Measurements from ENCODE around the gene INVS. TPM values are rescaled to one million over a fixed set of nuclear protein-coding genes. Genes with fewer than 3 reads are reported as not detected.
A peak's percentile ranks its signal among the peaks of the same experiment; 100 is the strongest.
"Not testable (repeated sequence)": the region's sequence is repeated elsewhere in the genome, so short reads cannot be mapped to it uniquely, and the experiment has no call there.

INVS gene
- total RNA-seq, 1 donor from 2014 or later, result 22.3 TPM

DNA sequence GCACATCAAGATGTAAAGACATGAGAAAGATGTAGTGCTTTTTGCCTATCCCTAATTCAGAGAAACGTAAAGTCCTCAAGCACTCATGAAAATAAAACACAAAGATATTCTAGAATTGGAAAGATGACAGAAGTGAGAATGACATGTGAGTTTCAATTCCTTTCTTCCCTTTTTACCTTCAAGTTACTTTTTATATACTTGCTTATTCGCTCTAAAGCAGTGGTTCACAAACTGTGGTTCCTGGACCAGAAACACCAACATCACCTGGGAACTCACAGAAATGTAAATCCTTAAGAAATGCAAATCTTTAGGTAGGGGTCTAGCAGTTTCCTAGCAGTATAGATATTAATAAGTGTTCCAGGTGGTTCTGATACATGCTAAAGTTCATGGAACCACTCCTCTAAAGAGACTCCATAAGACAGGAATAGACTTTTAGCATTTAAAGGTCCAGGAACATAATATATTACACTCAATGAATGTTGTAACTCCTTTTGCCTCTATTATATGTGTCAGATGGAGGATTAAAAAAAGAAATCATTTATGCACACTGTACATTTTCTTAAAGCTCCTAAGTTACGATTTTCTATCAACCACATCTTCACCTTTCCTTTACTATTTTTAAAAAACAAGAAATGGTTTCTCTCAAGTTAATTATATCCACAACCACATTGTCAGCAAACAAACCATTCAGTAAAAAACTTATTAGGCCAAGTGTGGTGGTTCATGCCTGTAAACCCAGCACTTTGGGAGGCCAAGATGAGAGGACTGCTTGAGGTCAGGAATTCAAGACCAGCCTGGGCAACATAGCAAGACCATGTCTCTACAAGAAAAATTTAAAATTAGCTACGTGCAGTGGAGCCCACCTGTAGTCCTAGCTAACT lies 40.1 kb upstream of the INVS start:
- no peaks in the 10 kb centered on the region for H3K9me3 ChIP-seq
- no peak overlapping the region for H3K4me3 ChIP-seq
- H3K4me1 ChIP-seq, result peaks cover 11% of the 10 kb centered on the region
- intact Hi-C loops (cut with DNase I), result no loop called here
- H3K27me3 ChIP-seq (ENCODE audit: low read depth), result no peaks in the 10 kb centered on the region
- no peak overlapping the region for H3K27ac ChIP-seq
- DNase-seq (no peak), ATAC-seq (no peak)
- TF ChIP-seq, protein P1, sequence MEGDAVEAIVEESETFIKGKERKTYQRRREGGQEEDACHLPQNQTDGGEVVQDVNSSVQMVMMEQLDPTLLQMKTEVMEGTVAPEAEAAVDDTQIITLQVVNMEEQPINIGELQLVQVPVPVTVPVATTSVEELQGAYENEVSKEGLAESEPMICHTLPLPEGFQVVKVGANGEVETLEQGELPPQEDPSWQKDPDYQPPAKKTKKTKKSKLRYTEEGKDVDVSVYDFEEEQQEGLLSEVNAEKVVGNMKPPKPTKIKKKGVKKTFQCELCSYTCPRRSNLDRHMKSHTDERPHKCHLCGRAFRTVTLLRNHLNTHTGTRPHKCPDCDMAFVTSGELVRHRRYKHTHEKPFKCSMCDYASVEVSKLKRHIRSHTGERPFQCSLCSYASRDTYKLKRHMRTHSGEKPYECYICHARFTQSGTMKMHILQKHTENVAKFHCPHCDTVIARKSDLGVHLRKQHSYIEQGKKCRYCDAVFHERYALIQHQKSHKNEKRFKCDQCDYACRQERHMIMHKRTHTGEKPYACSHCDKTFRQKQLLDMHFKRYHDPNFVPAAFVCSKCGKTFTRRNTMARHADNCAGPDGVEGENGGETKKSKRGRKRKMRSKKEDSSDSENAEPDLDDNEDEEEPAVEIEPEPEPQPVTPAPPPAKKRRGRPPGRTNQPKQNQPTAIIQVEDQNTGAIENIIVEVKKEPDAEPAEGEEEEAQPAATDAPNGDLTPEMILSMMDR (IDR thresholded peaks at IDR 0.05), result no peak
- H3K36me3 ChIP-seq, result peaks cover 22% of the 10 kb centered on the region

GRCh38 chr9:100062683-100063082 lies 36.4 kb upstream of the INVS start:
- intact Hi-C loops (cut with DNase I); DNase-seq; ATAC-seq; H3K27me3 ChIP-seq (ENCODE audit: low read depth); H3K27ac ChIP-seq; H3K9me3 ChIP-seq; H3K4me3 ChIP-seq: not testable (repeated sequence)
- H3K36me3 ChIP-seq, result peaks cover 22% of the 10 kb centered on the region
- H3K4me1 ChIP-seq, result peaks cover 21% of the 10 kb centered on the region

GRCh38 chr9:100063185-100063584 lies 35.9 kb upstream of the INVS start:
- Histone ChIP-seq H3K36me3 (peaks cover 17% of the 10 kb centered on the region), H3K4me1 (peaks cover 21% of the 10 kb centered on the region), H3K9me3 (no peaks in the 10 kb centered on the region), H3K4me3 (no peak overlapping the region), H3K27ac (no peak overlapping the region), H3K27me3 (ENCODE audit: low read depth) (no peaks in the 10 kb centered on the region)
- DNase-seq (no peak), ATAC-seq (no peak)
- intact Hi-C loops (cut with DNase I), result no loop called here
- TF ChIP-seq, protein P1 (IDR thresholded peaks at IDR 0.05), result no peak

DNA sequence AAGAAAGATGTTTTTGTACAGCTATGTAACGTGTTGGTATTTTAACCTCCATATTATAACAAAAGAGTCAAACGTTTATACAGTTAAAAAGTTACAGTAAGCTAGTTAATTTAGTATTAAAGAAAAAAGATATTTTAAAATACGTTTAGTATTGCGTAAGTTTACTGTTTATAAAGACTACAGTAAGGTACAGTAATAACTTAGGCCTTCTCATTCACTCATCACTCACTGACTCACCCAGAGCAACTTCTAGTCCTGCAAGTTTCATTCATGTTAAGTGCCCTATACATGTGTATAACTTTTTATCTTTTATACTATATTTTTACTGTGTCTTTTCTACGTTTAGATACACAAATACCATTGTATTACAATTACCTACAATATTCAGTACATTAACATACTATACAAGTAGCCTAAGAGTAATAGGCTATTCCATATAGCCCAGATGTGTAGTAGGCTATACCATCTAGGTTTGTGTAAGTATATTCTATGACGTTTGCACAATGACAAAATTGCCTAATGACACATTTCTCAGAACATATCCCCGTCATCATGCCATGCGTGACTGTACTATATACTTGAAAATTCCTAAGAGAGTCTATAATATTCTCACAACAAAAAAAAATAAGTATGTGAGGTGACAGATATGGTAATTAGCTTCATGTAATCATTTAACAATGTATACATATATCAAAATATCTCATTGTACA lies 34.0 kb upstream of the INVS start:
- H3K4me3 ChIP-seq, result no peak overlapping the region
- DNase-seq, result no peak
- H3K27me3 ChIP-seq (ENCODE audit: low read depth), result no peaks in the 10 kb centered on the region
- H3K4me1 ChIP-seq, result peaks cover 21% of the 10 kb centered on the region
- no peak overlapping the region for H3K27ac ChIP-seq
- H3K9me3 ChIP-seq, result no peaks in the 10 kb centered on the region
- H3K36me3 ChIP-seq, result no peaks in the 10 kb centered on the region
- TF ChIP-seq, protein P1 (IDR thresholded peaks at IDR 0.05), result no peak
- ATAC-seq, result no peak
- intact Hi-C loops (cut with DNase I), result no loop called here

- Histone ChIP-seq H3K27me3 (ENCODE audit: low read depth) (no peaks in the 10 kb centered on the region), H3K27ac (no peak overlapping the region), H3K36me3 (no peaks in the 10 kb centered on the region), H3K9me3 (no peaks in the 10 kb centered on the region), H3K4me1 (peaks cover 21% of the 10 kb centered on the region), H3K4me3 (no peak overlapping the region)
- TF ChIP-seq, protein P1 (IDR thresholded peaks at IDR 0.05), result no peak
- intact Hi-C loops (cut with DNase I), result no loop called here
- no peak for DNase-seq
- peak; percentile 55 to 62 for ATAC-seq
Measured at GRCh38 chr9:100066539-100066938, 32.5 kb upstream of the INVS start.

DNA sequence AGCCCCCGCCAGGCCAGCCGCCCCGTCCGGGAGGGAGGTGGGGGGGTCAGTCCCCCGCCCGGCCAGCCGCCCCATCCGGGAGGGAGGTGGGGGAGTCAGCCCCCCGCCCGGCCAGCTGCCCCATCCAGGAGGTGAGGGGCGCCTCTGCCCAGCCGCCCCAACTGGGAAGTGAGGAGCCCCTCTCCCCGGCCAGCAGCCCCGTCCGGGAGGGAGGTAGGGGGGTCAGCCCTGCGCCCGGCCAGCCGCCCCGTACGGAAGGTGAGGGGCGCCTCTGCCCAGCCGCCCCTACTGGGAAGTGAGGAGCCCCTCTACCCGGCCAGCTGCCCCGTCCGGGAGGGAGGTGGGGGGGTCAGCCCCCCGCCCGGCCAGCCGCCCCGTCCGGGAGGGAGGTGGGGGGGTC lies 31.1 kb upstream of the INVS start:
- H3K27ac ChIP-seq; H3K9me3 ChIP-seq; H3K4me3 ChIP-seq; intact Hi-C loops (cut with DNase I); DNase-seq; H3K27me3 ChIP-seq (ENCODE audit: low read depth); ATAC-seq; H3K36me3 ChIP-seq: not testable (repeated sequence)
- peaks cover 18% of the 10 kb centered on the region for H3K4me1 ChIP-seq

GRCh38 chr9:100069068-100069467 lies 30.0 kb upstream of the INVS start:
- H3K9me3 ChIP-seq; intact Hi-C loops (cut with DNase I); DNase-seq; ATAC-seq; H3K27ac ChIP-seq; H3K4me3 ChIP-seq; H3K27me3 ChIP-seq (ENCODE audit: low read depth); H3K36me3 ChIP-seq: not testable (repeated sequence)
- H3K4me1 ChIP-seq, result peaks cover 10% of the 10 kb centered on the region

Measured in lower lobe of right lung (tissue), 2 donors.